Inflammatory macrophage treated with lipopolysaccharide for 1 hour (primary cell): ENCODE data around the gene HSPA1B.
"Not testable (repeated sequence)": the region's sequence is repeated elsewhere in the genome, so short reads cannot be mapped to it uniquely, and the experiment has no call there.

ENCODE experiments used
- DNase-seq, 2 donors: peaks; one replicate each; pipeline ENCODE4 v3.0.0-alpha.2; 2020 to 2022

The HSPA1B gene

GRCh38 chr6:31799781-31800180, 27.8 kb upstream of the HSPA1B start:
- no peak for DNase-seq

GRCh38 chr6:31801031-31801927, 26.3 kb upstream of the HSPA1B start:
- DNase-seq, result not testable (repeated sequence)

- DNase-seq, result no peak
Measured at GRCh38 chr6:31805939-31806469, 21.5 kb upstream of the HSPA1B start.

- peak; percentile 97 to 98 for DNase-seq
Measured at GRCh38 chr6:31806470-31807272, 20.9 kb upstream of the HSPA1B start, which contains the start of gene LSM2. TSS of gene LSM2 (minus strand) at chr6:31806966. CDS start at chr6:31806757, 209 bp downstream.

- DNase-seq, result not testable (repeated sequence)
Measured at GRCh38 chr6:31808599-31808998, 18.9 kb upstream of the HSPA1B start.

GRCh38 chr6:31811645-31812044, 15.9 kb upstream of the HSPA1B start:
- no peak for DNase-seq

- DNase-seq, result no peak
Measured at GRCh38 chr6:31813465-31813849, 14.1 kb upstream of the HSPA1B start.

- peak; percentile 97 to 100 for DNase-seq
Measured at GRCh38 chr6:31814677-31815024, 12.9 kb upstream of the HSPA1B start.

- DNase-seq, result peak; percentile 95 to 97
Measured at GRCh38 chr6:31815025-31815838, 12.3 kb upstream of the HSPA1B start, which contains the start of the genes HSPA1A and HSPA1L. TSS of gene HSPA1A (plus strand) at chr6:31815543. CDS start at chr6:31815757, 214 bp downstream. TSS of gene HSPA1L (minus strand) at chr6:31815283. CDS start at chr6:31811972, 3,311 bp downstream.

- DNase-seq, result peak in 1 of 2 donors; percentile 52
Measured at GRCh38 chr6:31817133-31817928, 10.2 kb upstream of the HSPA1B start.

- not testable (repeated sequence) for DNase-seq
Measured at GRCh38 chr6:31817929-31818511, 9.5 kb upstream of the HSPA1B start.

GRCh38 chr6:31819871-31820299, 7.7 kb upstream of the HSPA1B start:
- DNase-seq, result no peak

GRCh38 chr6:31820399-31820798, 7.1 kb upstream of the HSPA1B start:
- not testable (repeated sequence) for DNase-seq

GRCh38 chr6:31821301-31822035, 6.1 kb upstream of the HSPA1B start:
- peak; percentile 67 to 76 for DNase-seq

GRCh38 chr6:31822036-31822821, 5.3 kb upstream of the HSPA1B start:
- peak; percentile 86 to 97 for DNase-seq

- DNase-seq, result peak in 1 of 2 donors; percentile 35
Measured at GRCh38 chr6:31823592-31824196, 3.8 kb upstream of the HSPA1B start.

- DNase-seq, result no peak
Measured at GRCh38 chr6:31825553-31825952, 2.0 kb upstream of the HSPA1B start.

- peak in 1 of 2 donors; percentile 36 for DNase-seq
Measured at GRCh38 chr6:31826793-31827285, 699 bp upstream of the HSPA1B start.
